ENCODE data around the gene ME3. TPM values are rescaled to one million over a fixed set of nuclear protein-coding genes. Genes with fewer than 3 reads are reported as not detected.

The ME3 gene
- total RNA-seq, 1 experiment from 2014 or later = 0.30 TPM

GRCh38 chr11:86398106-86398505, 274.3 kb downstream of the ME3 start (continued):
- TF ChIP-seq, protein P1, sequence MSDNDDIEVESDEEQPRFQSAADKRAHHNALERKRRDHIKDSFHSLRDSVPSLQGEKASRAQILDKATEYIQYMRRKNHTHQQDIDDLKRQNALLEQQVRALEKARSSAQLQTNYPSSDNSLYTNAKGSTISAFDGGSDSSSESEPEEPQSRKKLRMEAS (IDR thresholded peaks at IDR 0.05) = no peak
- TF ChIP-seq ZBTB33 (IDR thresholded peaks at IDR 0.05; ENCODE audit: extremely low read depth, insufficient replicate concordance, low read length) = no peak
- TF ChIP-seq YY1 (IDR thresholded peaks at IDR 0.05; ENCODE audit: extremely low read depth, insufficient replicate concordance, low read depth, low read length) = no peak

GRCh38 chr11:86397351-86397750, 275.1 kb downstream of the ME3 start:
- BruUV-seq (replicated peaks) = no TSS peak
- ChIA-PET POLR2A (no interaction called here), CTCF (no interaction called here)

More at GRCh38 chr11:86397351-86397750, 275.1 kb downstream of the ME3 start:
- TF ChIP-seq REST (IDR thresholded peaks at IDR 0.05; ENCODE audit: low read depth) = no peak
- no peak for TF ChIP-seq CEBPB (IDR thresholded peaks at IDR 0.05; ENCODE audit: low read depth)
- no peak for TF ChIP-seq CBX3 (IDR thresholded peaks at IDR 0.05; ENCODE audit: low read depth)
- TF ChIP-seq EZH2 (IDR thresholded peaks at IDR 0.05) = no peak
- TF ChIP-seq ELF1 (IDR thresholded peaks at IDR 0.05; ENCODE audit: borderline replicate concordance, low read depth) = no peak
- TF ChIP-seq JUND (IDR thresholded peaks at IDR 0.05) = no peak
- TF ChIP-seq EZH2phosphoT487 (IDR thresholded peaks at IDR 0.05; ENCODE audit: borderline replicate concordance) = no peak
- TF ChIP-seq CTCF (IDR thresholded peaks at IDR 0.05 in 2 of 3, conservative IDR thresholded peaks at IDR 0.05 in 1 of 3; ENCODE audit: borderline replicate concordance in 1 of 3, insufficient read depth in 1 of 3, low read depth in 2 of 3, low read length in 2 of 3) = no peak
- TF ChIP-seq, protein P1 (IDR thresholded peaks at IDR 0.05) = no peak
- TF ChIP-seq ZBTB33 (IDR thresholded peaks at IDR 0.05; ENCODE audit: extremely low read depth, insufficient replicate concordance, low read length) = no peak
- no peak for TF ChIP-seq POLR2A (IDR thresholded peaks at IDR 0.05; ENCODE audit: borderline replicate concordance, extremely low read depth, insufficient read depth, insufficient read length)
- no peak for TF ChIP-seq SRF (IDR thresholded peaks at IDR 0.05; ENCODE audit: low read depth)
- H3K27ac ChIP-seq (ENCODE audit: low read depth, low read length) = no peak overlapping the region
- H3K9me3 ChIP-seq (ENCODE audit: control insufficient read depth in 1 of 2, insufficient read depth in 1 of 2, low read depth in 1 of 2, low read length in 2 of 2) = no peaks in the 10 kb centered on the region
- H3K9me2 ChIP-seq (ENCODE audit: insufficient read depth) = no peaks in the 10 kb centered on the region
- no peak for ATAC-seq
- no peaks in the 10 kb centered on the region for H3K4me1 ChIP-seq (ENCODE audit: control insufficient read depth in 1 of 2, insufficient read depth in 2 of 2, low read length in 2 of 2)
- H3K9ac ChIP-seq (ENCODE audit: low read length) = no peak overlapping the region
- no peak for DNase-seq (ENCODE audit: low read depth, low spot score)
- H3K4me2 ChIP-seq (ENCODE audit: low read length) = no peak overlapping the region
- RAD21 ChIA-PET (ENCODE audit: low non-redundant PET in 1 of 2, low total read pairs in 2 of 2, uncharacterized antibody in 2 of 2, unreplicated experiment in 2 of 2) = no interaction called here
- no peaks in the 10 kb centered on the region for H3K27me3 ChIP-seq (ENCODE audit: insufficient read depth, low read length)
- no peak overlapping the region for H2AFZ ChIP-seq (ENCODE audit: low read depth, low read length, poor library complexity, severe bottlenecking)
- H3K36me3 ChIP-seq (ENCODE audit: control insufficient read depth in 1 of 2, insufficient read depth in 2 of 2, low read length in 2 of 2) = no peaks in the 10 kb centered on the region
- intact Hi-C loops (cut with micrococcal nuclease) = no loop called here
- H3K79me2 ChIP-seq (ENCODE audit: insufficient read depth, low read length) = no peaks in the 10 kb centered on the region
- H3K4me3 ChIP-seq (replicated peaks in 1 of 2; ENCODE audit: low read depth in 1 of 2, low read length in 2 of 2) = no peak overlapping the region
- H4K20me1 ChIP-seq (ENCODE audit: insufficient read depth) = no peaks in the 10 kb centered on the region

Data from HCT116 (cell line).